Endothelial cell of umbilical vein (primary cell): Measurements from ENCODE around the gene PCTP. TPM values are rescaled to one million over a fixed set of nuclear protein-coding genes. Genes with fewer than 3 reads are reported as not detected.

Source experiments
- BruUV-seq: library from RNA; stranded (reverse); fragments of 400-500 nt; replicated peaks from 2 replicates; lab custom pipeline; 2021; lab: Mats Ljungman, UMichigan
- CTCF ChIA-PET: fragments of 300-600, 350-600 bp; sonication (Branson Sonifier 250); formaldehyde crosslinking; loops from one replicate; lab custom pipeline; 2021; ENCODE audit warnings: antibody characterized with exemption, inconsistent platforms; lab: Charles Lee
- POLR2A ChIA-PET: fragments of 300-600, 350-600 bp; sonication (Branson Sonifier 250); formaldehyde crosslinking; loops from one replicate; lab custom pipeline; 2021; ENCODE audit warnings: antibody characterized with exemption, inconsistent platforms; lab: Charles Lee
- DNase-seq: peaks from one replicate; pipeline ENCODE4 v3.0.0-alpha.2; 2011; ENCODE audit warnings: low read depth, low spot score
- FAIRE-seq: peaks from 2 replicates; lab custom pipeline; 2011; peaks lifted over from hg19 to GRCh38; lab: Jason Lieb, UNC
- H2AFZ ChIP-seq: 2 replicates; pipeline ENCODE4 v1.6.0; 2012; ENCODE audit warnings: low read depth, low read length, control low read depth, inconsistent platforms
- H3K27ac ChIP-seq: 2 replicates; pipeline ENCODE4 v1.5.1; 2011; ENCODE audit warnings: low read depth, mild to moderate bottlenecking, control low read depth, low read length, moderate library complexity; ENCODE audit not compliant: insufficient read depth
- H3K27me3 ChIP-seq, 2 experiments: 2 replicates each; pipeline versions ENCODE4 v1.6.0 to v1.6.1; 2011; ENCODE audit warnings: low read length in 2 of 2, mixed read lengths in 1 of 2; ENCODE audit not compliant: control insufficient read depth in 2 of 2, insufficient read depth in 2 of 2
- H3K36me3 ChIP-seq, 2 experiments: 2 replicates in 1 of 2; 3 replicates in 1 of 2; pipeline ENCODE4 v1.5.1; 2011; ENCODE audit warnings: low read length in 2 of 2, mild to moderate bottlenecking in 1 of 2, moderate library complexity in 1 of 2; ENCODE audit not compliant: control insufficient read depth in 2 of 2, insufficient read depth in 2 of 2; ENCODE audit errors: extremely low read depth in 1 of 2
- H3K4me1 ChIP-seq: 3 replicates; pipeline ENCODE4 v1.5.1; 2011; ENCODE audit warnings: mild to moderate bottlenecking, low read length; ENCODE audit not compliant: control insufficient read depth, insufficient read depth; ENCODE audit errors: extremely low read depth
- H3K4me2 ChIP-seq: 2 replicates; pipeline ENCODE4 v1.6.1; 2011; ENCODE audit warnings: low read length, control low read depth, mixed read lengths; ENCODE audit not compliant: insufficient read depth
- H3K4me3 ChIP-seq, 3 experiments: fragments of 200-600 bp in 1 of 3; sonication (generic), shearing (Covaris generic) in 1 of 3; replicated peaks in 1 of 3; 2 replicates each; pipeline ENCODE4 v1.5.1; 2011 to 2016; ENCODE audit warnings: control low read depth in 3 of 3, low read length in 3 of 3, mild to moderate bottlenecking in 2 of 3, inconsistent platforms in 1 of 3, low read depth in 1 of 3, moderate library complexity in 1 of 3; ENCODE audit not compliant: insufficient read depth in 1 of 3
- H3K79me2 ChIP-seq: 2 replicates; pipeline ENCODE4 v1.6.0; 2012; ENCODE audit warnings: low read length, inconsistent platforms; ENCODE audit not compliant: control insufficient read depth, insufficient read depth
- H3K9ac ChIP-seq: replicated peaks from 2 replicates; pipeline ENCODE3; 2011; ENCODE audit warnings: low read length, control low read depth; ENCODE audit not compliant: insufficient read depth; ENCODE audit errors: extremely low read depth
- H3K9me1 ChIP-seq: replicated peaks from 3 replicates; pipeline ENCODE4 v1.6.0; 2011; ENCODE audit warnings: mild to moderate bottlenecking, low read length; ENCODE audit not compliant: control insufficient read depth, insufficient read depth; ENCODE audit errors: extremely low read depth
- H3K9me3 ChIP-seq: replicated peaks from 2 replicates; pipeline ENCODE4 v1.5.1; 2012; ENCODE audit warnings: low read length, inconsistent platforms; ENCODE audit not compliant: control insufficient read depth, insufficient read depth
- H4K20me1 ChIP-seq: replicated peaks from 2 replicates; pipeline ENCODE3; 2011; ENCODE audit warnings: mild to moderate bottlenecking, low read length; ENCODE audit not compliant: control insufficient read depth, insufficient read depth; ENCODE audit errors: extremely low read depth
- CTCF ChIP-seq, 2 donors: IDR thresholded peaks; 1 replicate in 1 of 2; 2 replicates in 1 of 2; pipeline ENCODE4 v1.5.1; 2011; ENCODE audit warnings: low read length in 2 of 2, mild to moderate bottlenecking in 2 of 2, moderate library complexity in 2 of 2, control low read depth in 1 of 2, inconsistent platforms in 1 of 2, low read depth in 1 of 2; ENCODE audit not compliant: insufficient read depth in 1 of 2; ENCODE audit errors: extremely low read depth in 1 of 2
- EZH2 ChIP-seq: IDR thresholded peaks from 2 replicates; pipeline ENCODE4 v1.6.1; 2012; ENCODE audit warnings: borderline replicate concordance, low read depth, mild to moderate bottlenecking, moderate library complexity, low read length, inconsistent platforms; ENCODE audit not compliant: severe bottlenecking
- FOS ChIP-seq: IDR thresholded peaks from 2 replicates; pipeline ENCODE4 v1.6.1; 2011; ENCODE audit warnings: mild to moderate bottlenecking, low read length, moderate library complexity, borderline replicate concordance; ENCODE audit not compliant: insufficient read depth
- GATA2 ChIP-seq: IDR thresholded peaks from 2 replicates; pipeline ENCODE4 v1.7.0; 2011; ENCODE audit warnings: low read depth, mild to moderate bottlenecking, moderate library complexity, mixed read lengths, low read length; ENCODE audit not compliant: insufficient read length, insufficient read depth
- JUN ChIP-seq: IDR thresholded peaks from 2 replicates; pipeline ENCODE4 v1.6.1; 2011; ENCODE audit warnings: borderline replicate concordance, low read depth; ENCODE audit not compliant: insufficient read length, insufficient read depth
- MAX ChIP-seq: IDR thresholded peaks from 2 replicates; pipeline ENCODE4 v1.6.1; 2011; ENCODE audit not compliant: insufficient read depth, insufficient read length
- MYC ChIP-seq: IDR thresholded peaks from one replicate; pipeline ENCODE4 v1.6.1; 2011; ENCODE audit warnings: mild to moderate bottlenecking, low read depth, low read length
- POLR2A ChIP-seq: IDR thresholded peaks from 2 replicates; pipeline ENCODE4 v1.6.1; 2012; ENCODE audit warnings: low read depth, mild to moderate bottlenecking, control low read depth, low read length
- POLR2AphosphoS5 ChIP-seq: IDR thresholded peaks from 2 replicates; pipeline ENCODE4 v1.6.1; 2012; ENCODE audit warnings: low read depth, mild to moderate bottlenecking, control low read depth, low read length, moderate library complexity; ENCODE audit not compliant: insufficient read depth
- dilution Hi-C: fragments of 300-500 bp; cut with MboI; formaldehyde crosslinking; loops from one replicate; pipeline ENCODE4 v1.15.0; 2019; ENCODE audit warnings: low sequenced_read_pairs; ENCODE audit not compliant: extremely low pct_ligation_motif_present
- intact Hi-C: fragments of 100-400 bp; cut with micrococcal nuclease; formaldehyde crosslinking; loops from one replicate; pipeline ENCODE4 v1.10.0; 2022
- polyA plus RNA-seq, 4 experiments: library from polyadenylated mRNA; depleted of rRNA in 3 of 4; stranded (reverse) in 3 of 4; unstranded in 1 of 4; fragments of >200 nt; gene quantifications; 2 replicates each; pipeline versions ENCODE4 v1.2.1 to v1.2.3, GENCODE V29; 2011 to 2012; ENCODE audit warnings: missing spikeins in 1 of 4
- total RNA-seq: library from RNA; stranded (reverse); gene quantifications from 2 replicates; pipeline ENCODE4 v1.2.3, GENCODE V29; 2021

PCTP gene
- total and polyA plus RNA-seq, 2 donors (not counting 3 experiments of a cell fraction or from before 2014, with no cell fraction given): 13.5 to 18.3 TPM

- no TSS peak for BruUV-seq
- ChIA-PET CTCF (interaction anchor here (1.1 to 4.5 kb wide), 15 partner anchors 16 to 255 kb away, joined by 3 to 86 read pairs (median 6); partner anchors contain the start of genes PCTP and TMEM100), POLR2A (no interaction called here)
- no peaks in the 10 kb centered on the region for H3K9me1 ChIP-seq
- no peak overlapping the region for H3K4me2 ChIP-seq
- H3K27me3 ChIP-seq: no peaks in the 10 kb centered on the region
- H3K27ac ChIP-seq: no peak overlapping the region
- no peak overlapping the region for H2AFZ ChIP-seq
- no peak for TF ChIP-seq CTCF (IDR thresholded peaks at IDR 0.05; ENCODE audit: extremely low read depth in 1 of 2, insufficient read depth in 1 of 2, low read depth in 1 of 2, low read length in 2 of 2)
- TF ChIP-seq FOS: no peak
- TF ChIP-seq MYC: no peak
- no peak for TF ChIP-seq EZH2
- no peak for TF ChIP-seq POLR2A
- TF ChIP-seq GATA2: no peak
- no peak for TF ChIP-seq JUN
- TF ChIP-seq MAX: no peak
- no peak for TF ChIP-seq POLR2AphosphoS5
- no peaks in the 10 kb centered on the region for H3K9me3 ChIP-seq
- peaks cover 6% of the 10 kb centered on the region for H3K4me1 ChIP-seq
- FAIRE-seq (no peak), DNase-seq (no peak)
- H3K36me3 ChIP-seq: peaks cover 7 to 19% of the 10 kb centered on the region in 2 experiments
- dilution Hi-C loops (no loop called here), intact Hi-C loops (no loop called here)
- H3K9ac ChIP-seq: no peak overlapping the region
- no peaks in the 10 kb centered on the region for H4K20me1 ChIP-seq
- H3K79me2 ChIP-seq: peaks cover 2% of the 10 kb centered on the region
- no peak overlapping the region for H3K4me3 ChIP-seq
Measured at GRCh38 chr17:55768936-55769624, 18.2 kb downstream of the PCTP start.
